Kidney (tissue), 22 donors: ENCODE data around the gene OR2J1. TPM values are rescaled to one million over a fixed set of nuclear protein-coding genes. Genes with fewer than 3 reads are reported as not detected.
A peak's percentile ranks its signal among the peaks of the same experiment; 100 is the strongest.

Experiments
- DNase-seq, 5 donors: peaks; one replicate each; pipeline ENCODE4 v3.0.0-alpha.2; 2013 to 2020
- FAIRE-seq: peaks from 2 replicates; lab custom pipeline; 2012; peaks lifted over from hg19 to GRCh38; lab: Jason Lieb, UNC
- H3K27ac ChIP-seq, 2 donors: one replicate each; pipeline ENCODE4 v1.7.0; 2013; ENCODE audit warnings: low read depth in 2 of 2, low read length in 2 of 2, inconsistent platforms in 1 of 2
- H3K27me3 ChIP-seq: one replicate; pipeline ENCODE4 v1.7.1; 2013; ENCODE audit warnings: low read length, inconsistent platforms; ENCODE audit not compliant: control insufficient read depth, insufficient read depth
- H3K36me3 ChIP-seq, 3 donors: one replicate each; pipeline versions ENCODE4 v1.7.0 to v1.7.1; 2013; ENCODE audit warnings: low read length in 3 of 3, control low read depth in 1 of 3, inconsistent platforms in 1 of 3; ENCODE audit not compliant: insufficient read depth in 3 of 3, control insufficient read depth in 2 of 3
- H3K4me1 ChIP-seq, 3 donors: one replicate each; pipeline versions ENCODE4 v1.7.0 to v1.7.1; 2013; ENCODE audit warnings: low read length in 3 of 3, inconsistent platforms in 1 of 3, low read depth in 1 of 3; ENCODE audit not compliant: control insufficient read depth in 2 of 3, insufficient read depth in 2 of 3
- H3K4me3 ChIP-seq, 3 donors: one replicate each; pipeline versions ENCODE4 v1.7.0 to v1.8.1; 2013; ENCODE audit warnings: low read length in 3 of 3, control low read depth in 1 of 3, inconsistent platforms in 1 of 3
- H3K9ac ChIP-seq, 3 donors: one replicate each; pipeline versions ENCODE4 v1.7.0 to v1.7.1; 2013; ENCODE audit warnings: low read length in 3 of 3, control low read depth in 1 of 3, inconsistent platforms in 1 of 3
- H3K9me3 ChIP-seq, 3 donors: one replicate each; pipeline versions ENCODE4 v1.7.0 to v1.7.1; 2013; ENCODE audit warnings: low read length in 3 of 3, control low read depth in 1 of 3, inconsistent platforms in 1 of 3; ENCODE audit not compliant: control insufficient read depth in 2 of 3, insufficient read depth in 1 of 3
- CTCF ChIP-seq: IDR thresholded peaks from 3 replicates; pipeline ENCODE4 v1.5.1; 2012; ENCODE audit warnings: mild to moderate bottlenecking, moderate library complexity, borderline replicate concordance; ENCODE audit not compliant: insufficient read depth; ENCODE audit errors: extremely low read depth
- intact Hi-C: fragments of 100-400 bp; cut with DNase I; formaldehyde crosslinking; loops from one replicate; pipeline ENCODE4 v1.11.1; 2022
- long read RNA-seq, 10 donors: library from polyadenylated mRNA in 1 of 10; unstranded in 1 of 10; transcript quantifications; one replicate each; pipeline ENCODE4 v2.0.0 and lab custom pipeline, GENCODE V29; 2021 to 2026
- polyA plus RNA-seq: library from polyadenylated mRNA; stranded (reverse); fragments of 350-450 nt; fragmentation: Illumina TruSeq; extraction: RNeasy Lipid Tissue Mini Kit (QIAGEN cat#74804); gene quantifications from one replicate; pipeline ENCODE4 v1.2.3, GENCODE V29; 2014; ENCODE audit warnings: low read depth, low replicate concordance; ENCODE audit not compliant: insufficient read depth
- total RNA-seq: library from RNA; stranded (reverse); fragmentation: NEBNext Ultra II Directional; extraction: Animal tissue kit (Norgen Biotek cat#: 25700); gene quantifications from one replicate; pipeline ENCODE4 v1.2.1, GENCODE V29; 2021
- donor health status: control.
- donor health status: control.
- donor health status: control.
- donor health status: control.
- donor health status: control.
- donor health status: DM: yes; HTN: yes; CAD: no.
- donor health status: Normal renal cell carcinoma (clear cell type).

The OR2J1 gene
- total RNA-seq (not detected), polyA plus RNA-seq (not detected)
- long read RNA-seq, donor 1 = 0 reads
- long read RNA-seq, donor 2 = 0 reads
- long read RNA-seq, donor 3 = 0 reads
- long read RNA-seq, donor 4 = 0 reads
- long read RNA-seq, donor 5 = 0 reads
- long read RNA-seq, donor 6 = 0 reads
- long read RNA-seq, donor 7 = 0 reads
- long read RNA-seq, donor 8 = 0 reads
- long read RNA-seq, donor 9 = 0 reads
- long read RNA-seq, donor 10 = 0 reads

- Histone ChIP-seq H3K9me3 (no peaks in the 10 kb centered on the region), H3K36me3 (no peaks in the 10 kb centered on the region), H3K4me1 (no peaks in the 10 kb centered on the region), H3K27me3 (peaks cover 2% of the 10 kb centered on the region), H3K9ac (no peak within 1 kb of the TSS), H3K4me3 (no peak within 1 kb of the TSS), H3K27ac (no peak within 1 kb of the TSS)
- FAIRE-seq = no peak
- intact Hi-C loops = no loop called here
- DNase-seq = no peak
- no peak for TF ChIP-seq CTCF
Measured at GRCh38 chr6:29099190-29099589, at the start of gene OR2J1. OR2J1 (plus strand) TSS chr6:29099490; CDS start chr6:29100943, 1,453 bp downstream.

DNA sequence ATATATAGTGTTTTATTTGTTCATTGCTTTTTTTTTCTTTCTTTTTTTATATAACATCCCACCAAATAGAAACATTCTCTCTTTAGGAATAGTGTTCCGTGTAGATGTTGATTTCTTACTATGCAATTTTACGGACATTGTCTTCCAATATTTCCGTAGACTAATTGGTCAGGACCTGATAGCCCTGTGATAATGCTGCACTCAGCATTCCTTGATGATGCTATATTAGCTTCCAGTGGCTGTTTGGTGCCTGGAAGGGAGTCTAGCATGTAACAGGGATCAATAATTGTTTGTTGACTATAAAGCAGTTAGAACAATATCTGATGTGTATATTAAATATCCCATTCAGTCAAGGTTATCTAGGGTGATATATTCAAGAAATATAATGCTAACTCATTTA is 47.6 kb upstream of the OR2J1 start:
- no peaks in the 10 kb centered on the region for H3K36me3 ChIP-seq
- no peak overlapping the region for H3K27ac ChIP-seq
- DNase-seq = no peak
- H3K9ac ChIP-seq = no peak overlapping the region
- peaks cover 0 to 4% (median 0%) of the 10 kb centered on the region in 3 donors for H3K9me3 ChIP-seq
- TF ChIP-seq CTCF = no peak
- no peaks in the 10 kb centered on the region for H3K4me1 ChIP-seq
- no peak for FAIRE-seq
- no peak overlapping the region for H3K4me3 ChIP-seq
- H3K27me3 ChIP-seq = no peaks in the 10 kb centered on the region
- intact Hi-C loops = no loop called here

GRCh38 chr6:29071831-29072723 is 27.2 kb upstream of the OR2J1 start:
- Histone ChIP-seq H3K36me3 (no peaks in the 10 kb centered on the region), H3K27ac (no peak overlapping the region), H3K4me1 (no peaks in the 10 kb centered on the region), H3K9me3 (no peaks in the 10 kb centered on the region), H3K9ac (no peak overlapping the region), H3K27me3 (no peaks in the 10 kb centered on the region), H3K4me3 (no peak overlapping the region)
- peak; percentile 33 for TF ChIP-seq CTCF
- DNase-seq = peak in 3 of 5 donors; percentile 9 to 28 (median 14)
- intact Hi-C loops = no loop called here
- no peak for FAIRE-seq
